Measurements from ENCODE around the gene FLT3LG.
A peak's percentile ranks its signal among the peaks of the same experiment; 100 is the strongest.
"Not testable (repeated sequence)": the region's sequence is repeated elsewhere in the genome, so short reads cannot be mapped to it uniquely, and the experiment has no call there.

Gene FLT3LG

GRCh38 chr19:49450405-49450804 is 23.6 kb upstream of the FLT3LG start:
- no peak overlapping the region for H3K27ac ChIP-seq (ENCODE audit: low read length)
- H3K27me3 ChIP-seq (ENCODE audit: control insufficient read depth, insufficient read depth, low read length), result no peaks in the 10 kb centered on the region
- DNase-seq (ENCODE audit: low read depth, low spot score), result no peak
- H3K9me3 ChIP-seq (ENCODE audit: control insufficient read depth, insufficient read depth, low read length), result no peaks in the 10 kb centered on the region
- no peaks in the 10 kb centered on the region for H3K4me1 ChIP-seq (ENCODE audit: control insufficient read depth, insufficient read depth, low read length)
- no CpG with 5 or more reads among the region's 7 CpGs for WGBS (ENCODE audit: insufficient coverage, insufficient read length)
- H3K36me3 ChIP-seq (ENCODE audit: control insufficient read depth, insufficient read depth, low read length), result peaks cover 12% of the 10 kb centered on the region
- no peak overlapping the region for H3K4me3 ChIP-seq (ENCODE audit: low read length)

DNA sequence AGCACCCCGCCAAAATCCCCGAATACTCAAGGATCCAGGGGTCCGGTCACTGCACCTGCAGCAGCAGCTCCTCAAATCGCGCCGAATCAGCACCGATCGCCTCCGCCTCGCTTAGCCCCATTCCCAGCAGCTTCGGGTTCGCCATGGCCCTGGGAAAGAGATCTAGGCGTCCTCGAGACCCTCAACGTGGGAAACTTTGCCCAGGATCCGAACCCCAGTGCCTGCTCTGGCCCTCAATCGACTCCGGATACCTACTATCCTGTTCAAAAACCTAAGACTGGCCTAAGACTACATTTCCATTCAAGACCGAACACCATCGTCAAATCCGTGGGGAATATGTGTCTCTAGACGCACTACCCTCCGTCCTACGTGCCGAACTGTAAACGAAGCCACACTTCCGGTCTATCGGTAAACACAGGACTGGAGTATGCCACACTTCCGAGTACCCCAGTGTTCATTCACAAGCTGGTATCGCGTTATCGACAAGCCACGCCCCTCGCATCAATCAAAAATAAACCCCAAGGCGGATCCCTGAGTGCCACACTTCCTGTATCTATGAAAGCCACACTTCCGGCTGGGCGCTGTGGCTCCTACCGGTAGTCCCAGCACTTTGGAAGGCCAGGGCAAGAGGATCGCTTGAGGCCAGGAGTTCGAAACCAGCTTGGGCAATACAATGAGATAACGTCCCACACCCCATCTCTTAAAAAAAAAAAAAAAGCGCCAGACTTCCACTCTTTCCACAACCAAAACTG is 22.4 kb upstream of the FLT3LG start, which contains the start of gene PIH1D1:
Gene PIH1D1, minus strand, starts transcription at position 385 of the 752 bp plus-strand sequence. Its CDS starts 240 bp downstream, at position 145.
- H3K27me3 ChIP-seq (ENCODE audit: control insufficient read depth, insufficient read depth, low read length), result no peaks in the 10 kb centered on the region
- peak; percentile 100 for DNase-seq (ENCODE audit: low read depth, low spot score)
- H3K36me3 ChIP-seq (ENCODE audit: control insufficient read depth, insufficient read depth, low read length), result peaks cover 10% of the 10 kb centered on the region
- H3K27ac ChIP-seq (ENCODE audit: low read length), result no peak within 1 kb of the TSS
- H3K4me3 ChIP-seq (ENCODE audit: low read length), result peak within 1 kb of the TSS; percentile 57
- WGBS (ENCODE audit: insufficient coverage, insufficient read length), result no CpG with 5 or more reads among the region's 42 CpGs
- no peaks in the 10 kb centered on the region for H3K9me3 ChIP-seq (ENCODE audit: control insufficient read depth, insufficient read depth, low read length)
- no peaks in the 10 kb centered on the region for H3K4me1 ChIP-seq (ENCODE audit: control insufficient read depth, insufficient read depth, low read length)

- no peaks in the 10 kb centered on the region for H3K27me3 ChIP-seq (ENCODE audit: control insufficient read depth, insufficient read depth, low read length)
- H3K9me3 ChIP-seq (ENCODE audit: control insufficient read depth, insufficient read depth, low read length), result no peaks in the 10 kb centered on the region
- peaks cover 4% of the 10 kb centered on the region; the same call in 1 of the 2 replicates for H3K36me3 ChIP-seq (ENCODE audit: control insufficient read depth, insufficient read depth, low read length)
- no peaks in the 10 kb centered on the region for H3K4me1 ChIP-seq (ENCODE audit: control insufficient read depth, insufficient read depth, low read length)
- DNase-seq (ENCODE audit: low read depth, low spot score), result peak; percentile 94
- no CpG with 5 or more reads among the region's 66 CpGs for WGBS (ENCODE audit: insufficient coverage, insufficient read length)
- peak within 1 kb of the TSS; percentile 54 for H3K4me3 ChIP-seq (ENCODE audit: low read length)
- H3K27ac ChIP-seq (ENCODE audit: low read length), result no peak within 1 kb of the TSS
These were observed 20.8 kb upstream of the FLT3LG start, which contains the start of gene ALDH16A1 for GRCh38 chr19:49453013-49453756. ALDH16A1 (plus strand) TSS chr19:49453225; CDS start chr19:49453332, 107 bp downstream.

GRCh38 chr19:49453757-49454240 is 20.2 kb upstream of the FLT3LG start:
- Histone ChIP-seq H3K27me3 (ENCODE audit: control insufficient read depth, insufficient read depth, low read length) (no peaks in the 10 kb centered on the region), H3K27ac (ENCODE audit: low read length) (no peak overlapping the region), H3K4me1 (ENCODE audit: control insufficient read depth, insufficient read depth, low read length) (no peaks in the 10 kb centered on the region), H3K4me3 (ENCODE audit: low read length) (peak overlapping the region; percentile 54; the same call in 1 of the 2 replicates), H3K9me3 (ENCODE audit: control insufficient read depth, insufficient read depth, low read length) (no peaks in the 10 kb centered on the region), H3K36me3 (ENCODE audit: control insufficient read depth, insufficient read depth, low read length) (peaks cover 4% of the 10 kb centered on the region; the same call in 1 of the 2 replicates)
- DNase-seq (ENCODE audit: low read depth, low spot score), result no peak
- WGBS (ENCODE audit: insufficient coverage, insufficient read length), result no CpG with 5 or more reads among the region's 10 CpGs

GRCh38 chr19:49455773-49456172 is 18.2 kb upstream of the FLT3LG start:
- DNase-seq (ENCODE audit: low read depth, low spot score), result no peak
- WGBS (ENCODE audit: insufficient coverage, insufficient read length), result no CpG with 5 or more reads among the region's 5 CpGs
- no peaks in the 10 kb centered on the region for H3K9me3 ChIP-seq (ENCODE audit: control insufficient read depth, insufficient read depth, low read length)
- H3K4me1 ChIP-seq (ENCODE audit: control insufficient read depth, insufficient read depth, low read length), result no peaks in the 10 kb centered on the region
- no peak overlapping the region for H3K4me3 ChIP-seq (ENCODE audit: low read length)
- H3K27me3 ChIP-seq (ENCODE audit: control insufficient read depth, insufficient read depth, low read length), result no peaks in the 10 kb centered on the region
- H3K36me3 ChIP-seq (ENCODE audit: control insufficient read depth, insufficient read depth, low read length), result no peaks in the 10 kb centered on the region
- H3K27ac ChIP-seq (ENCODE audit: low read length), result no peak overlapping the region

DNA sequence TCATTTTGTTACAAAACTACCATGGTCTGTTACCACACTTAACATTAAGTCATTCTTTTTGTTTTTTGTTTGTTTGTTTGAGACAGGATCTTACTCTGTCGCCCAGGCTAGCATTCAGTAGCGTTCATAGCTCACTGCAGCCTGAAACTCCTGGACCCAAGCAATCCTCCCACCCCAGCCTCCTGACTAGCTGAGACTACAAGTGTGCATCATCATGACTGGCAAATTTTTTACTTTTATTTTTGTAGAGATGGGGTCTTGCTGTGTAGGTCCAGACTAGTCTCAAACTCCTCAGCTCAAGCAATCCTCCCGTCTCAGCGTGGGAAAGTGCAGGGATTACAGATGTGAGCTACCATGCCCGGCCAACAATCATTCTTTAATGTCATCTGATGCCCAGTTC is 17.7 kb upstream of the FLT3LG start:
- no CpG with 5 or more reads among the region's 5 CpGs for WGBS (ENCODE audit: insufficient coverage, insufficient read length)
- Histone ChIP-seq H3K27me3 (ENCODE audit: control insufficient read depth, insufficient read depth, low read length) (no peaks in the 10 kb centered on the region), H3K9me3 (ENCODE audit: control insufficient read depth, insufficient read depth, low read length) (no peaks in the 10 kb centered on the region), H3K4me1 (ENCODE audit: control insufficient read depth, insufficient read depth, low read length) (no peaks in the 10 kb centered on the region), H3K4me3 (ENCODE audit: low read length) (no peak overlapping the region), H3K36me3 (ENCODE audit: control insufficient read depth, insufficient read depth, low read length) (no peaks in the 10 kb centered on the region), H3K27ac (ENCODE audit: low read length) (no peak overlapping the region)
- no peak for DNase-seq (ENCODE audit: low read depth, low spot score)

DNA sequence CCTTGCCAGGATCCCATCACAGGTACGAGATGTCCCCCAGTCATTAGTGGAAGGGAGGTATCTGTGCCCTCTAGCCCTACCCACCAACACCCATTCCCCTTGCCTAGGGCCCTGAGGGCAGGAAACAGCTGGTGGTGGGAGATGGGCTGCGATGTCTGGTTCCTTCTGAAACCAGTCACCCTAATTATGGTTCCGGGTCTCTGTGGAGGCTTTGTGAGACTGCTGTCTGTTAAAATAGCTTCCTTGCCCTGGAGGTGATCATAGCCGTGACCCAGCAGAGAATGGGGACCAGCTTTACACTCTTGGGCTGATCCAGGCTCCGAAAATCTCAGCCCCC is 15.5 kb upstream of the FLT3LG start:
- no peaks in the 10 kb centered on the region for H3K27me3 ChIP-seq (ENCODE audit: control insufficient read depth, insufficient read depth, low read length)
- no CpG with 5 or more reads among the region's 5 CpGs for WGBS (ENCODE audit: insufficient coverage, insufficient read length)
- H3K27ac ChIP-seq (ENCODE audit: low read length), result no peak overlapping the region
- no peaks in the 10 kb centered on the region for H3K9me3 ChIP-seq (ENCODE audit: control insufficient read depth, insufficient read depth, low read length)
- H3K4me1 ChIP-seq (ENCODE audit: control insufficient read depth, insufficient read depth, low read length), result no peaks in the 10 kb centered on the region
- H3K36me3 ChIP-seq (ENCODE audit: control insufficient read depth, insufficient read depth, low read length), result no peaks in the 10 kb centered on the region
- no peak for DNase-seq (ENCODE audit: low read depth, low spot score)
- H3K4me3 ChIP-seq (ENCODE audit: low read length), result no peak overlapping the region

DNA sequence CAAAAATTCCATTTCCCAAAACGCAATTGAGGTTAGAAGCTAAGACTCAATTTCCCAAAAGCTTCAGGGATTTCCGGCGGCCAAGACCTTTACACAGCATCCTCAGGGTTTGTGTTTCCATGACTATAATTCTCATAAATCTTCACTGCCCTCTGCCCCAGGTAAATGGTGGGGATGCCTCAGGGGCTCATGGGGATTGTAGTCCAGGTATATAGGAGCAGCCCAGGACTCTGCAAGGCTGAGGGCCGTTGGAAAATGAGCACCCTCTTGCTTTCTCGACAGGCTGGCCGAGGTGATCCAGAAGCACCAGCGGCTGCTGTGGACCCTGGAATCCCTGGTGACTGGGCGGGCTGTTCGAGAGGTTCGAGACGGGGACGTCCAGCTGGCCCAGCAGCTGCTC is 14.6 kb upstream of the FLT3LG start:
- Histone ChIP-seq H3K4me3 (ENCODE audit: low read length) (no peak overlapping the region), H3K27me3 (ENCODE audit: control insufficient read depth, insufficient read depth, low read length) (no peaks in the 10 kb centered on the region), H3K9me3 (ENCODE audit: control insufficient read depth, insufficient read depth, low read length) (no peaks in the 10 kb centered on the region), H3K36me3 (ENCODE audit: control insufficient read depth, insufficient read depth, low read length) (peaks cover 3% of the 10 kb centered on the region; the same call in 1 of the 2 replicates), H3K4me1 (ENCODE audit: control insufficient read depth, insufficient read depth, low read length) (no peaks in the 10 kb centered on the region), H3K27ac (ENCODE audit: low read length) (no peak overlapping the region)
- WGBS (ENCODE audit: insufficient coverage, insufficient read length), result no CpG with 5 or more reads among the region's 12 CpGs
- DNase-seq (ENCODE audit: low read depth, low spot score), result no peak

DNA sequence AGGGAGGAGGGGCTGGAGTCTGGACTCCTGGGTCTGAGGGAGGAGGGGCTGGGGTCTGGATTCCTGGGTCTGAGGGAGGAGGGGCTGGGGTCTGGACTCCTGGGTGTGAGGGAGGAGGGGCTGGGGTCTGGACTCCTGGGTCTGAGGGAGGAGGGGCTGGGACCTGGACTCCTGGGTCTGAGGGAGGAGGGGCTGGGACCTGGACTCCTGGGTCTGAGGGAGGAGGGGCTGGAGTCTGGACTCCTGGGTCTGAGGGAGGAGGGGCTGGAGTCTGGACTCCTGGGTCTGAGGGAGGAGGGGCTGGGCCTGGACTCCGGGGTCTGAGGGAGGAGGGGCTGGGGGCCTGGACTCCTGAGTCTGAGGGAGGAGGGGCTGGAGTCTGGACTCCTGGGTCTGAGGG is 12.9 kb upstream of the FLT3LG start:
- not testable (repeated sequence) for H3K9me3 ChIP-seq (ENCODE audit: control insufficient read depth, insufficient read depth, low read length); H3K27me3 ChIP-seq (ENCODE audit: control insufficient read depth, insufficient read depth, low read length); H3K4me3 ChIP-seq (ENCODE audit: low read length); DNase-seq (ENCODE audit: low read depth, low spot score); H3K36me3 ChIP-seq (ENCODE audit: control insufficient read depth, insufficient read depth, low read length); H3K4me1 ChIP-seq (ENCODE audit: control insufficient read depth, insufficient read depth, low read length); H3K27ac ChIP-seq (ENCODE audit: low read length)
- WGBS (ENCODE audit: insufficient coverage, insufficient read length), result no CpG with 5 or more reads among the region's 1 CpG

DNA sequence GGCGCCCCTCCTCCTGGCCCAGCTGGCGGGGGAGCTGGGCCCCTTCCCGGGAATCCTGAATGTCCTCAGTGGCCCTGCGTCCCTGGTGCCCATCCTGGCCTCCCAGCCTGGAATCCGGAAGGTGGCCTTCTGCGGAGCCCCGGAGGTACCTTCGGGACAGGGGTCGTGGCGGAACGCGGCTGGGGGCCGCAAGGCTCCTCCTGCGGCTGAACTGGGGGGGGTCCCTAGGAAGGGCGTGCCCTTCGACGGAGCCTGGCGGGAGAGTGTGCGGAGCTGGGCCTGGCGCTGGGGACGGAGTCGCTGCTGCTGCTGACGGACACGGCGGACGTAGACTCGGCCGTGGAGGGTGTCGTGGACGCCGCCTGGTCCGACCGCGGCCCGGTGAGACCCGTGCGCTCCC is 12.4 kb upstream of the FLT3LG start:
- no peaks in the 10 kb centered on the region for H3K4me1 ChIP-seq (ENCODE audit: control insufficient read depth, insufficient read depth, low read length)
- no peaks in the 10 kb centered on the region for H3K27me3 ChIP-seq (ENCODE audit: control insufficient read depth, insufficient read depth, low read length)
- no peaks in the 10 kb centered on the region for H3K9me3 ChIP-seq (ENCODE audit: control insufficient read depth, insufficient read depth, low read length)
- DNase-seq (ENCODE audit: low read depth, low spot score), result no peak
- peaks cover 10% of the 10 kb centered on the region for H3K36me3 ChIP-seq (ENCODE audit: control insufficient read depth, insufficient read depth, low read length)
- no CpG with 5 or more reads among the region's 37 CpGs for WGBS (ENCODE audit: insufficient coverage, insufficient read length)
- H3K4me3 ChIP-seq (ENCODE audit: low read length), result no peak overlapping the region
- H3K27ac ChIP-seq (ENCODE audit: low read length), result no peak overlapping the region

Measured in iPS DF 6.9 (cell line).